ENCODE results near the gene OR9Q1. TPM values are rescaled to one million over a fixed set of nuclear protein-coding genes. Genes with fewer than 3 reads are reported as not detected.

Gene OR9Q1
- polyA plus RNA-seq, 1 donor (not counting 4 experiments of a cell fraction or from before 2014, with no cell fraction given) = not detected

GRCh38 chr11:57980201-57980600 lies 43.5 kb upstream of the OR9Q1 start:
- Histone ChIP-seq H3K9ac (ENCODE audit: control insufficient read depth, extremely low read depth, insufficient read depth, low read length) (no peak overlapping the region), H2AFZ (ENCODE audit: control insufficient read depth, low read length) (no peak overlapping the region), H3K4me2 (ENCODE audit: control insufficient read depth, extremely low read depth, insufficient read depth, low read depth, low read length) (no peak overlapping the region), H3K79me2 (ENCODE audit: control insufficient read depth, insufficient read depth, low read length) (no peaks in the 10 kb centered on the region), H3K27ac (ENCODE audit: control insufficient read depth, insufficient read depth, low read length) (no peak overlapping the region), H3K9me3 (ENCODE audit: control insufficient read depth, low read depth, low read length) (no peaks in the 10 kb centered on the region), H4K20me1 (ENCODE audit: control insufficient read depth, extremely low read depth, insufficient read depth, low read length) (no peaks in the 10 kb centered on the region), H3K27me3 (ENCODE audit: control insufficient read depth, extremely low read depth, insufficient read depth, low read length) (no peaks in the 10 kb centered on the region), H3K36me3 (ENCODE audit: control insufficient read depth in 2 of 2, extremely low read depth in 1 of 2, insufficient read depth in 2 of 2, low read length in 2 of 2) (no peaks in the 10 kb centered on the region), H3K4me3 (ENCODE audit: control insufficient read depth in 2 of 3, extremely low read depth in 1 of 3, insufficient read depth in 2 of 3, low read depth in 1 of 3, low read length in 3 of 3) (no peak overlapping the region), H3K9me1 (ENCODE audit: control insufficient read depth, extremely low read depth, insufficient read depth, low read length) (no peaks in the 10 kb centered on the region), H3K4me1 (ENCODE audit: control insufficient read depth, extremely low read depth, insufficient read depth, low read length) (no peaks in the 10 kb centered on the region)
- FAIRE-seq = no peak
- dilution Hi-C loops (cut with MboI; ENCODE audit: extremely low pct_ligation_motif_present, low sequenced_read_pairs) = no loop called here
- DNase-seq (ENCODE audit: low read depth, low spot score) = no peak
- no peak for TF ChIP-seq CTCF (optimal IDR thresholded peaks at IDR 0.05 in 1 of 3, IDR thresholded peaks at IDR 0.05 in 1 of 3, conservative IDR thresholded peaks at IDR 0.05 in 1 of 3; ENCODE audit: extremely low read depth in 1 of 3, insufficient read depth in 2 of 3, low read length in 3 of 3)
- no peak for TF ChIP-seq EZH2 (IDR thresholded peaks at IDR 0.05; ENCODE audit: low read length)

GRCh38 chr11:57981536-57981935 lies 42.1 kb upstream of the OR9Q1 start:
- no peak overlapping the region for H3K27ac ChIP-seq (ENCODE audit: control insufficient read depth, insufficient read depth, low read length)
- FAIRE-seq (no peak), DNase-seq (ENCODE audit: low read depth, low spot score) (no peak)
- TF ChIP-seq EZH2 (IDR thresholded peaks at IDR 0.05; ENCODE audit: low read length) (no peak), CTCF (optimal IDR thresholded peaks at IDR 0.05 in 1 of 3, IDR thresholded peaks at IDR 0.05 in 1 of 3, conservative IDR thresholded peaks at IDR 0.05 in 1 of 3; ENCODE audit: extremely low read depth in 1 of 3, insufficient read depth in 2 of 3, low read length in 3 of 3) (no peak)
- H3K36me3 ChIP-seq (ENCODE audit: control insufficient read depth in 2 of 2, extremely low read depth in 1 of 2, insufficient read depth in 2 of 2, low read length in 2 of 2) = no peaks in the 10 kb centered on the region
- H3K9me3 ChIP-seq (ENCODE audit: control insufficient read depth, low read depth, low read length) = no peaks in the 10 kb centered on the region
- no peaks in the 10 kb centered on the region for H4K20me1 ChIP-seq (ENCODE audit: control insufficient read depth, extremely low read depth, insufficient read depth, low read length)
- no peak overlapping the region for H3K4me3 ChIP-seq (ENCODE audit: control insufficient read depth in 2 of 3, extremely low read depth in 1 of 3, insufficient read depth in 2 of 3, low read depth in 1 of 3, low read length in 3 of 3)
- no peak overlapping the region for H3K9ac ChIP-seq (ENCODE audit: control insufficient read depth, extremely low read depth, insufficient read depth, low read length)
- no peaks in the 10 kb centered on the region for H3K27me3 ChIP-seq (ENCODE audit: control insufficient read depth, extremely low read depth, insufficient read depth, low read length)
- H3K9me1 ChIP-seq (ENCODE audit: control insufficient read depth, extremely low read depth, insufficient read depth, low read length) = no peaks in the 10 kb centered on the region
- H3K4me2 ChIP-seq (ENCODE audit: control insufficient read depth, extremely low read depth, insufficient read depth, low read depth, low read length) = no peak overlapping the region
- no peak overlapping the region for H2AFZ ChIP-seq (ENCODE audit: control insufficient read depth, low read length)
- dilution Hi-C loops (cut with MboI; ENCODE audit: extremely low pct_ligation_motif_present, low sequenced_read_pairs) = no loop called here
- H3K4me1 ChIP-seq (ENCODE audit: control insufficient read depth, extremely low read depth, insufficient read depth, low read length) = no peaks in the 10 kb centered on the region
- no peaks in the 10 kb centered on the region for H3K79me2 ChIP-seq (ENCODE audit: control insufficient read depth, insufficient read depth, low read length)

Data from keratinocyte (primary cell).